GM19238 (cell line): ENCODE data around the gene ELAVL2.

Experiments used
- DNase-seq: peaks from one replicate; pipeline ENCODE4 v3.0.0; 2011; ENCODE audit warnings: low spot score; ENCODE audit not compliant: insufficient read length

The ELAVL2 gene

GRCh38 chr9:23826120-23826629 is at the start of gene ELAVL2:
TSS of gene ELAVL2 (minus strand) at chr9:23826240. CDS start at chr9:23762234, 64,006 bp downstream.
- DNase-seq = no peak

GRCh38 chr9:23858234-23858633 is 32.2 kb upstream of the ELAVL2 start:
- no peak for DNase-seq

- DNase-seq = no peak
Measured at GRCh38 chr9:23855873-23856604, 30.0 kb upstream of the ELAVL2 start.

GRCh38 chr9:23850690-23851629 is 24.9 kb upstream of the ELAVL2 start:
- DNase-seq = no peak

GRCh38 chr9:23850242-23850689 is 24.2 kb upstream of the ELAVL2 start:
- no peak for DNase-seq

GRCh38 chr9:23849379-23850035 is 23.5 kb upstream of the ELAVL2 start:
- no peak for DNase-seq

- no peak for DNase-seq
Measured at GRCh38 chr9:23842565-23843129, 16.6 kb upstream of the ELAVL2 start.

GRCh38 chr9:23841304-23841703 is 15.3 kb upstream of the ELAVL2 start:
- no peak for DNase-seq

GRCh38 chr9:23837038-23837437 is 11.0 kb upstream of the ELAVL2 start:
- DNase-seq = no peak

- no peak for DNase-seq
Measured at GRCh38 chr9:23830929-23831730, 5.1 kb upstream of the ELAVL2 start.

- DNase-seq = no peak
Measured at GRCh38 chr9:23830476-23830805, 4.4 kb upstream of the ELAVL2 start.

GRCh38 chr9:23829580-23830475 is 3.8 kb upstream of the ELAVL2 start:
- no peak for DNase-seq

- DNase-seq = no peak
Measured at GRCh38 chr9:23825700-23826099, 340 bp downstream of the ELAVL2 start.

- DNase-seq = no peak
Measured at GRCh38 chr9:23824830-23825591, 1.0 kb downstream of the ELAVL2 start.

- no peak for DNase-seq
Measured at GRCh38 chr9:23823986-23824829, 1.8 kb downstream of the ELAVL2 start.

GRCh38 chr9:23823269-23823668 is 2.8 kb downstream of the ELAVL2 start:
- no peak for DNase-seq

GRCh38 chr9:23822261-23823169 is 3.5 kb downstream of the ELAVL2 start:
- DNase-seq = no peak
